Loucy (cell line): ENCODE measurements around the gene F2RL1.
A peak's percentile ranks its signal among the peaks of the same experiment; 100 is the strongest.
"Not testable (repeated sequence)": the region's sequence is repeated elsewhere in the genome, so short reads cannot be mapped to it uniquely, and the experiment has no call there.

Experiments
- H2AFZ ChIP-seq: fragments of 200-600 bp; sonication (generic); 2 replicates; pipeline ENCODE4 v1.6.0; 2016; ENCODE audit warnings: antibody characterized with exemption, mild to moderate bottlenecking, low read length, moderate library complexity
- H3F3A ChIP-seq: fragments of 200-600 bp; 2 replicates; pipeline ENCODE4 v1.6.0; 2016; ENCODE audit warnings: antibody characterized with exemption, low read depth, mild to moderate bottlenecking
- H3K27me3 ChIP-seq: fragments of 200-600 bp; sonication (generic); 2 replicates; pipeline ENCODE4 v1.6.1; 2014; ENCODE audit warnings: low read length, mild to moderate bottlenecking; ENCODE audit not compliant: insufficient read depth, poor library complexity, severe bottlenecking
- H3K36me3 ChIP-seq: fragments of 200-600 bp; sonication (generic); 2 replicates; pipeline ENCODE4 v1.6.1; 2016; ENCODE audit warnings: low read length; ENCODE audit not compliant: insufficient read depth
- H3K4me1 ChIP-seq: fragments of 200-600 bp; sonication (generic); 2 replicates; pipeline ENCODE4 v1.5.1; 2014; ENCODE audit warnings: low read length, mild to moderate bottlenecking; ENCODE audit not compliant: insufficient read depth, poor library complexity, severe bottlenecking
- H3K4me2 ChIP-seq: fragments of 200-600 bp; sonication (generic); 2 replicates; pipeline ENCODE4 v1.6.0; 2014; ENCODE audit warnings: antibody characterized with exemption, low read length, low read depth, mild to moderate bottlenecking; ENCODE audit not compliant: poor library complexity, severe bottlenecking
- H3K4me3 ChIP-seq: fragments of 200-600 bp; sonication (generic); 2 replicates; pipeline ENCODE4 v1.5.1; 2014; ENCODE audit warnings: low read length, mild to moderate bottlenecking, mixed read lengths; ENCODE audit not compliant: poor library complexity, severe bottlenecking
- H3K79me2 ChIP-seq: fragments of 200-600 bp; sonication (generic); 2 replicates; pipeline ENCODE4 v1.6.1; 2014; ENCODE audit warnings: low read length; ENCODE audit not compliant: insufficient read depth
- H3K9ac ChIP-seq: fragments of 200-600 bp; sonication (generic); 2 replicates; pipeline ENCODE4 v1.6.0; 2014; ENCODE audit warnings: mild to moderate bottlenecking, low read depth, low read length, moderate library complexity; ENCODE audit not compliant: poor library complexity, severe bottlenecking
- H3K9me2 ChIP-seq: fragments of 200-600 bp; sonication (generic); replicated peaks from 2 replicates; pipeline ENCODE4 v1.6.1; 2016; ENCODE audit warnings: low read depth, low read length, mixed read lengths
- H3K9me3 ChIP-seq: fragments of 200-600 bp; sonication (generic); 2 replicates; pipeline ENCODE4 v1.6.1; 2014; ENCODE audit warnings: mild to moderate bottlenecking, antibody characterized with exemption, low read length, low read depth; ENCODE audit not compliant: insufficient read depth
- H4K20me1 ChIP-seq: fragments of 200-600 bp; sonication (generic); 2 replicates; pipeline ENCODE4 v1.6.0; 2014; ENCODE audit warnings: antibody characterized with exemption, low read length, mild to moderate bottlenecking; ENCODE audit not compliant: insufficient read depth, poor library complexity, severe bottlenecking
- CTCF ChIP-seq: fragments of 200-600 bp; sonication (generic); conservative IDR thresholded peaks from 2 replicates; pipeline ENCODE4 v1.5.1; 2014; ENCODE audit warnings: mild to moderate bottlenecking, antibody characterized with exemption, low read length
- EZH2phosphoT487 ChIP-seq: fragments of 200-600 bp; IDR thresholded peaks from 2 replicates; pipeline ENCODE4 v1.6.1; 2018; ENCODE audit warnings: antibody characterized with exemption, mild to moderate bottlenecking, moderate library complexity, borderline replicate concordance

Gene F2RL1

GRCh38 chr5:76818844-76819831 is at the start of gene F2RL1:
Gene F2RL1, plus strand, starts transcription at chr5:76819030. Its CDS starts 153 bp downstream, at chr5:76819183.
- H2AFZ ChIP-seq: peak within 1 kb of the TSS; percentile 97
- H3K27me3 ChIP-seq: peaks cover 6% of the 10 kb centered on the region
- H3K9me2 ChIP-seq: no peaks in the 10 kb centered on the region
- H3K79me2 ChIP-seq: no peaks in the 10 kb centered on the region
- peak within 1 kb of the TSS; percentile 76 for H3K4me3 ChIP-seq
- no peaks in the 10 kb centered on the region for H3F3A ChIP-seq
- TF ChIP-seq CTCF (no peak), EZH2phosphoT487 (no peak)
- H3K4me1 ChIP-seq: peaks cover 4% of the 10 kb centered on the region
- peak within 1 kb of the TSS; percentile 38 for H3K9ac ChIP-seq
- H3K36me3 ChIP-seq: no peaks in the 10 kb centered on the region
- H4K20me1 ChIP-seq: no peaks in the 10 kb centered on the region
- no peaks in the 10 kb centered on the region for H3K9me3 ChIP-seq
- H3K4me2 ChIP-seq: peak within 1 kb of the TSS; percentile 99

GRCh38 chr5:76771041-76771440 is 47.8 kb upstream of the F2RL1 start:
- H3K79me2 ChIP-seq, H3K4me3 ChIP-seq, H3K9me2 ChIP-seq, H3K4me1 ChIP-seq, H4K20me1 ChIP-seq, H3K4me2 ChIP-seq, H3K36me3 ChIP-seq, H3K27me3 ChIP-seq, H3K9ac ChIP-seq, H3K9me3 ChIP-seq, H3F3A ChIP-seq, H2AFZ ChIP-seq: not testable (repeated sequence)

GRCh38 chr5:76771705-76772405 is 47.0 kb upstream of the F2RL1 start:
- Histone ChIP-seq H4K20me1 (no peaks in the 10 kb centered on the region), H3K4me1 (no peaks in the 10 kb centered on the region), H3K9me2 (no peaks in the 10 kb centered on the region), H2AFZ (no peak overlapping the region), H3F3A (no peaks in the 10 kb centered on the region), H3K36me3 (no peaks in the 10 kb centered on the region), H3K79me2 (no peaks in the 10 kb centered on the region), H3K4me2 (no peak overlapping the region), H3K9ac (no peak overlapping the region), H3K4me3 (no peak overlapping the region), H3K9me3 (no peaks in the 10 kb centered on the region), H3K27me3 (no peaks in the 10 kb centered on the region)
- no peak for TF ChIP-seq CTCF
- TF ChIP-seq EZH2phosphoT487: no peak
